Calu3 (cell line): ENCODE results near the gene HK2. TPM values are rescaled to one million over a fixed set of nuclear protein-coding genes. Genes with fewer than 3 reads are reported as not detected.
"Not testable (repeated sequence)": the region's sequence is repeated elsewhere in the genome, so short reads cannot be mapped to it uniquely, and the experiment has no call there.

ENCODE experiments used
- BruUV-seq: library from RNA; stranded (reverse); fragments of 400-500 nt; replicated peaks from 2 replicates; lab custom pipeline; 2021; lab: Mats Ljungman, UMichigan
- CTCF ChIA-PET: fragments of 300-600 bp; sonication (Branson Sonifier 250); formaldehyde crosslinking; loops from one replicate; lab custom pipeline; 2022; ENCODE audit warnings: antibody characterized with exemption; lab: Charles Lee
- DNase-seq: peaks from one replicate; pipeline ENCODE4 v3.0.0; 2022
- H3K27ac Mint-ChIP-seq: one replicate; pipeline ENCODE4 v1.8.0; 2022; ENCODE audit warnings: mixed read lengths; ENCODE audit not compliant: unreplicated experiment
- H3K27me3 Mint-ChIP-seq: one replicate; pipeline ENCODE4 v1.8.0; 2022; ENCODE audit warnings: mixed read lengths; ENCODE audit not compliant: unreplicated experiment
- H3K36me3 Mint-ChIP-seq: one replicate; pipeline ENCODE4 v1.8.0; 2022; ENCODE audit warnings: mild to moderate bottlenecking, moderate library complexity, mixed read lengths; ENCODE audit not compliant: insufficient read depth, unreplicated experiment
- H3K4me1 Mint-ChIP-seq: one replicate; pipeline ENCODE4 v1.8.0; 2022; ENCODE audit warnings: mild to moderate bottlenecking, low read depth, mixed read lengths; ENCODE audit not compliant: unreplicated experiment
- H3K4me3 Mint-ChIP-seq: one replicate; pipeline ENCODE4 v1.8.0; 2022; ENCODE audit warnings: mild to moderate bottlenecking, low read depth, moderate library complexity, mixed read lengths; ENCODE audit not compliant: unreplicated experiment
- H3K9me3 Mint-ChIP-seq: one replicate; pipeline ENCODE4 v1.8.0; 2022; ENCODE audit warnings: low read depth, mixed read lengths; ENCODE audit not compliant: unreplicated experiment
- CTCF ChIP-seq: fragments of 200-600 bp; IDR thresholded peaks from one replicate; pipeline ENCODE4 v1.8.0; 2022; ENCODE audit warnings: antibody characterized with exemption; ENCODE audit not compliant: unreplicated experiment
- intact Hi-C: fragments of 100-400 bp; cut with micrococcal nuclease; formaldehyde crosslinking; loops from one replicate; pipeline ENCODE4 v1.10.0; 2022; ENCODE audit not compliant: unreplicated experiment
- total RNA-seq: library from RNA; stranded (reverse); gene quantifications from 2 replicates; pipeline ENCODE4 v1.2.3, GENCODE V29; 2022

Gene HK2
- total RNA-seq, 1 experiment from 2014 or later, result 56.5 TPM

GRCh38 chr2:74831693-74832530 is 2.0 kb upstream of the HK2 start:
- CTCF ChIA-PET, result no interaction called here
- DNase-seq, result no peak

GRCh38 chr2:74834234-74834791 is 386 bp downstream of the HK2 start:
- H3K9me3 Mint-ChIP-seq, intact Hi-C loops, H3K27me3 Mint-ChIP-seq, DNase-seq: not testable (repeated sequence)
- Mint-ChIP-seq H3K27ac (peak overlapping the region; percentile 87), H3K4me1 (peaks cover 48% of the 10 kb centered on the region), H3K36me3 (peaks cover 44% of the 10 kb centered on the region), H3K4me3 (peak overlapping the region; percentile 84)
- CTCF ChIA-PET, result interaction anchor here (0.9 to 4.2 kb wide), 2 partner anchors 10 to 119 kb away, joined by 5 to 38 read pairs; no protein-coding TSS in a partner anchor
- BruUV-seq, result TSS peak; percentile 40

More at GRCh38 chr2:74831693-74832530, 2.0 kb upstream of the HK2 start:
- intact Hi-C loops, result no loop called here
- H3K36me3 Mint-ChIP-seq, result peaks cover 33% of the 10 kb centered on the region
- TF ChIP-seq CTCF, result no peak
- no peaks in the 10 kb centered on the region for H3K27me3 Mint-ChIP-seq
- no TSS peak for BruUV-seq
- peak overlapping the region; percentile 39 for H3K27ac Mint-ChIP-seq
- H3K4me1 Mint-ChIP-seq, result peaks cover 30% of the 10 kb centered on the region
- H3K9me3 Mint-ChIP-seq, result no peaks in the 10 kb centered on the region
- no peak overlapping the region for H3K4me3 Mint-ChIP-seq

- Mint-ChIP-seq H3K4me3 (peak overlapping the region; percentile 84), H3K9me3 (no peaks in the 10 kb centered on the region), H3K27ac (peak overlapping the region; percentile 87), H3K36me3 (peaks cover 44% of the 10 kb centered on the region), H3K4me1 (peaks cover 48% of the 10 kb centered on the region), H3K27me3 (no peaks in the 10 kb centered on the region)
- TSS peak; percentile 75 for BruUV-seq
- DNase-seq, result peak; percentile 73
- no peak for TF ChIP-seq CTCF
- intact Hi-C loops, result loop anchor here (1.0 to 5.0 kb wide), 2 partner anchors 120 to 143 kb away; no protein-coding TSS in a partner anchor
- CTCF ChIA-PET, result interaction anchor here (0.6 to 4.2 kb wide), 12 partner anchors 8 to 593 kb away, joined by 3 to 38 read pairs (median 4); no protein-coding TSS in a partner anchor
These were observed 1.1 kb downstream of the HK2 start for GRCh38 chr2:74834792-74835755.

GRCh38 chr2:74835831-74836674 is 2.1 kb downstream of the HK2 start:
- H3K4me1 Mint-ChIP-seq, result peaks cover 54% of the 10 kb centered on the region
- no peaks in the 10 kb centered on the region for H3K27me3 Mint-ChIP-seq
- no peaks in the 10 kb centered on the region for H3K9me3 Mint-ChIP-seq
- intact Hi-C loops, result loop anchor here (1.0 to 5.0 kb wide), 4 partner anchors 29 to 144 kb away; no protein-coding TSS in a partner anchor
- peak overlapping the region; percentile 84 for H3K4me3 Mint-ChIP-seq
- no peak for DNase-seq
- CTCF ChIA-PET, result interaction anchor here (1.0 to 4.2 kb wide), 5 partner anchors 9 to 121 kb away, joined by 3 to 38 read pairs (median 8); no protein-coding TSS in a partner anchor
- peaks cover 44% of the 10 kb centered on the region for H3K36me3 Mint-ChIP-seq
- BruUV-seq, result TSS peak; percentile 25
- H3K27ac Mint-ChIP-seq, result peak overlapping the region; percentile 87
- TF ChIP-seq CTCF, result peak; percentile 73
